Bronchial epithelial cell (primary cell): ENCODE measurements around the gene ACYP1. TPM values are rescaled to one million over a fixed set of nuclear protein-coding genes. Genes with fewer than 3 reads are reported as not detected.

ENCODE experiments used
- DNase-seq: peaks from one replicate; pipeline ENCODE4 v3.0.0-alpha.2; 2010; ENCODE audit warnings: low read depth
- FAIRE-seq: peaks from 2 replicates; lab custom pipeline; 2011; peaks lifted over from hg19 to GRCh38; lab: Jason Lieb, UNC
- H3K27me3 ChIP-seq: 2 replicates; pipeline ENCODE4 v1.5.1; 2011; ENCODE audit warnings: low read length; ENCODE audit not compliant: control insufficient read depth, insufficient read depth
- H3K36me3 ChIP-seq: 2 replicates; pipeline ENCODE4 v1.5.1; 2011; ENCODE audit warnings: low read length; ENCODE audit not compliant: control insufficient read depth, insufficient read depth
- H3K4me3 ChIP-seq: 2 replicates; pipeline ENCODE4 v1.5.1; 2011; ENCODE audit warnings: mild to moderate bottlenecking, low read depth, low read length, control low read depth
- total RNA-seq: library from RNA; depleted of rRNA; stranded (reverse); fragments of >200 nt; gene quantifications from 2 replicates; pipeline ENCODE4 v1.2.1, GENCODE V29; 2014
- TF ChIP-seq, protein P1 (sequence below): IDR thresholded peaks from 2 replicates; pipeline ENCODE4 v1.5.1; 2011; ENCODE audit warnings: mild to moderate bottlenecking, moderate library complexity, low read length, control low read depth, inconsistent platforms; ENCODE audit not compliant: insufficient read depth, severe bottlenecking

ACYP1 gene
- total RNA-seq, 1 donor from 2014 or later = 4.5 TPM

DNA sequence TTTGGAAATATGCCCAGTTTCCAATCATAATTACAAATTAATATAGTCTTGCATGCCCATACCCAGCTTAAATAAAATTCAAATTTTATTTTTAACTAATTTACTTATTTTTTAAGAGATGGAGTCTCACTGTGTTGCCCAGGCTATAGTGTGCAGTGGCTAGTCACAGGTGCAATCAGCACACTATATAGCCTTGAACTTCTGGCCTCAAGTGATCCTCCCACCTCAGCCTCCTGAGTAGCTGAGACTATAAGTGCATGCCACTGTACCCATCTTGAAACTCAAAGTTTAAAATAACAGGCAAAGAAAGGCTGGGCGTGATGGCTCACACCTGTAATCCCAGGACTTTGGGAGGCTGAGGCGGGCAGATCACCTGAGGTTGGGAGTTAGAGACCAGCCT is 22.9 kb downstream of the ACYP1 start:
- DNase-seq = no peak
- H3K27me3 ChIP-seq = no peaks in the 10 kb centered on the region
- TF ChIP-seq, protein P1, sequence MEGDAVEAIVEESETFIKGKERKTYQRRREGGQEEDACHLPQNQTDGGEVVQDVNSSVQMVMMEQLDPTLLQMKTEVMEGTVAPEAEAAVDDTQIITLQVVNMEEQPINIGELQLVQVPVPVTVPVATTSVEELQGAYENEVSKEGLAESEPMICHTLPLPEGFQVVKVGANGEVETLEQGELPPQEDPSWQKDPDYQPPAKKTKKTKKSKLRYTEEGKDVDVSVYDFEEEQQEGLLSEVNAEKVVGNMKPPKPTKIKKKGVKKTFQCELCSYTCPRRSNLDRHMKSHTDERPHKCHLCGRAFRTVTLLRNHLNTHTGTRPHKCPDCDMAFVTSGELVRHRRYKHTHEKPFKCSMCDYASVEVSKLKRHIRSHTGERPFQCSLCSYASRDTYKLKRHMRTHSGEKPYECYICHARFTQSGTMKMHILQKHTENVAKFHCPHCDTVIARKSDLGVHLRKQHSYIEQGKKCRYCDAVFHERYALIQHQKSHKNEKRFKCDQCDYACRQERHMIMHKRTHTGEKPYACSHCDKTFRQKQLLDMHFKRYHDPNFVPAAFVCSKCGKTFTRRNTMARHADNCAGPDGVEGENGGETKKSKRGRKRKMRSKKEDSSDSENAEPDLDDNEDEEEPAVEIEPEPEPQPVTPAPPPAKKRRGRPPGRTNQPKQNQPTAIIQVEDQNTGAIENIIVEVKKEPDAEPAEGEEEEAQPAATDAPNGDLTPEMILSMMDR = no peak
- FAIRE-seq = no peak
- peaks cover 10% of the 10 kb centered on the region for H3K36me3 ChIP-seq
- no peak overlapping the region for H3K4me3 ChIP-seq

DNA sequence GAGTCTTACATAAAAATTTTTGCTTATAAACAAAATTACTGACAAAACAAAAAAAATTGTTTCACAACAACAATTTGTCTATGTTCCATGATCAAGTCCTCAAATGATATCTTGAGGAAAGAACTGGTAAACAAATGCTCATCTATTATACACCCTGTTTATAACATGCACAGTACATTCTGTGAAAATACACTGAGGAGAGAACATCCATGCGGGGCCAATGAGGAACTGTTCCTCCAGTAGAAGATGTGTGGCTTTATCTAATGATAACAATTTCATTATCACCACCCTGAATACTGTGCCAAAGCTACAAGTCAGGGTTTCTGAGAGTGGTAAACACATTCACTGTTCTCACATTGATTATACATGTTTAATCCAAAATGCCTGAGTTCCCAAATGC is 23.3 kb downstream of the ACYP1 start:
- TF ChIP-seq, protein P1 = no peak
- no peak overlapping the region for H3K4me3 ChIP-seq
- H3K27me3 ChIP-seq = no peaks in the 10 kb centered on the region
- no peak for DNase-seq
- FAIRE-seq = no peak
- peaks cover 12% of the 10 kb centered on the region for H3K36me3 ChIP-seq

DNA sequence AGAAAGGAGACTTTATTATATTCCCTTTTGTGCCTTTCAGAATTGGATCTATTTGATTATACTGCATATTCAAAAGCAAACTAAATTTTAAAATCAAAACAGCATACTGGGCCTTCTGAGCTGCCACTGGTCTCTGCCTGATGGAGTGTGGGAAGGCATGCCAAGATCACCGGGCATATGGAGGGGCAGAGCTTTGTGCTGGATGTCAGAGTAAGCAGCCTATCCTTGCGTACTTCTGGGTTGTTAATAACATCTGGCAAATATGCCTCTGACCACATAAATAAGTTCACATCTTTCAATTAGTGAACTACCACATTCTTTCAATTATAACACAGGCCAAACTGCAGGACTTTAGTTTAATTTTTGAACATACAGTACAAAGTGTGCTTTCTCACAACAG is 30.9 kb downstream of the ACYP1 start:
- H3K27me3 ChIP-seq = no peaks in the 10 kb centered on the region
- TF ChIP-seq, protein P1 = no peak
- no peak overlapping the region for H3K4me3 ChIP-seq
- peaks cover 6% of the 10 kb centered on the region for H3K36me3 ChIP-seq
- FAIRE-seq = no peak
- no peak for DNase-seq

DNA sequence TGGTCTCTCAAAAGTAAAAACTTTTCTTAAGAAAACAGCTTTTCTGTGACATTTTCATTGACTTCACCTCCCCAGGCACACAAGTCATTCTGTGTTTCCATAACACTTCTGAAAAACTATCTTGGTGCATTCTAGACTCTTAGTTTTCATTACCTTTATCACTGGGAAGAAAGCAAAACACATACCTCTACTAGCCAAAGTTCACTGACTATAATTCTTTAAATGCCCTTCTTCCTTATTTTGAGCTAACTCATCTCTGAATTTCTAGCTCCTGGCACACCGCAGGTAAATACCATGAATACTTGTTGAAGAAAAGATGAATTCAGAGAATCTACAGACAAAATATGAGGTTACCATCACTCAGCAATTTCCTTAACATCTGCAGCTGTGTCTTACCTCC is 33.7 kb downstream of the ACYP1 start:
- Histone ChIP-seq H3K27me3 (no peaks in the 10 kb centered on the region), H3K4me3 (no peak overlapping the region), H3K36me3 (peaks cover 4% of the 10 kb centered on the region)
- no peak for DNase-seq
- TF ChIP-seq, protein P1 = no peak
- no peak for FAIRE-seq

DNA sequence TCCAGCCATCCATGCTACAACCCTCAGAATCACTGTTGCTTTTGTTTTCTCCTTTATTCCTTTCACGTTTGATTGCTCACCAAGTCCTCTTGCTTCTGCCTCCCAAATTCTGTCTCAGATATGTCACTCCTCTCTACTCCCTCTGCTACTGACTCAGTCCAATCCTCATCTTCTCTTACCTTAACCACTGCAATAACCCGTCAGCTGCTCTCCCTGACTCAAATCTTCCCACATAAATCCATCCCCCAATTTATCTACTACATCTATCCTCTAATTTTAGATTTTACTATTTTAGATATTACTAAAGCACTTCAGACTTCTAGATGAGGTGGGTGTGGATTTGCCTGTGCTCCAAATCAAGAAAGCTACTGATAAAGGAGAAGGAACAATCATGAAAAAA is 37.9 kb downstream of the ACYP1 start:
- TF ChIP-seq, protein P1 = no peak
- H3K27me3 ChIP-seq = no peaks in the 10 kb centered on the region
- peaks cover 3% of the 10 kb centered on the region for H3K36me3 ChIP-seq
- H3K4me3 ChIP-seq = no peak overlapping the region
- no peak for FAIRE-seq
- no peak for DNase-seq

DNA sequence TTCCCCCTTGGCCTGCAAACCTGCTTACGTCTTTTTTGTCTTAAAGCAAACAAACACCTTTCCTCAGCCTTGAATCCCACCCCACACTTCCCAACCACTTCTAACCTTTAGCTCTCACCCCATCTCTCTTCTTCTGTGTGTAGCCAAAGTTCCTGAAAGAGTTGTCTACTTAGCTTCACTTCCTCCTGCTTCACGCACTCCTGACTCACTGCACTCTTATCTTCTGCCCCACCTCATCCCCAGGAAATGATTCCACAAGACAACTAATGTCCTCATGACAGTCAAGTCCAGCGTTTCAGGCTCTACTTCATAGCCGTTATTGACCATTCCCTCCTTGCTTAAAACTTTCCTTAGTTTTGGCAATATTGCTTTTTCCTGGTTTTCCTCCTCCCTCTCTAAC is 38.7 kb downstream of the ACYP1 start:
- Histone ChIP-seq H3K4me3 (no peak overlapping the region), H3K27me3 (no peaks in the 10 kb centered on the region), H3K36me3 (peaks cover 4% of the 10 kb centered on the region)
- TF ChIP-seq, protein P1 = no peak
- DNase-seq (peak; percentile 71), FAIRE-seq (no peak)
